GM12878 (cell line): Measurements from ENCODE around the gene EDC4. TPM values are rescaled to one million over a fixed set of nuclear protein-coding genes. Genes with fewer than 3 reads are reported as not detected.

Source experiments
- ATAC-seq: fragments of 200-7000 bp; cut with Tn5 transposase; 3 replicates; pipeline ENCODE4 v1.9.1; 2020; ENCODE audit warnings: mild to moderate bottlenecking, moderate library complexity
- BruUV-seq: library from RNA; stranded (reverse); fragments of 400-500 nt; replicated peaks from 2 replicates; lab custom pipeline; 2021; lab: Mats Ljungman, UMichigan
- CTCF ChIA-PET: fragments of 300-600 bp; sonication (Branson Sonifier 250); formaldehyde crosslinking; extraction: SDS; loops from one replicate; lab custom pipeline; 2021; ENCODE audit warnings: inconsistent platforms; lab: Yijun Ruan, JAX
- POLR2A ChIA-PET: fragments of 350-600 bp; formaldehyde crosslinking; extraction: SDS; loops from one replicate; lab custom pipeline; 2021; ENCODE audit warnings: inconsistent platforms; lab: Charles Lee
- RAD21 ChIA-PET: fragments of 300-600 bp; sonication (Branson Sonifier 250); formaldehyde crosslinking; loops from one replicate; lab custom pipeline; 2023; ENCODE audit warnings: antibody characterized with exemption; ENCODE audit not compliant: unreplicated experiment; lab: Charles Lee
- SMC1A ChIA-PET: fragments of 300-600 bp; sonication (Branson Sonifier 250); formaldehyde crosslinking; loops from one replicate; lab custom pipeline; 2023; ENCODE audit not compliant: unreplicated experiment, uncharacterized antibody; lab: Charles Lee
- DNase-seq: peaks from one replicate; pipeline ENCODE4 v3.0.0-alpha.2; 2011; ENCODE audit warnings: low read depth, low spot score
- FAIRE-seq: peaks from 3 replicates; lab custom pipeline; 2011; peaks lifted over from hg19 to GRCh38; lab: Jason Lieb, UNC
- H2AFZ ChIP-seq: 2 replicates; pipeline ENCODE4 v1.6.0; 2011; ENCODE audit warnings: low read depth, low read length, control low read depth; ENCODE audit not compliant: control insufficient read depth
- H3K27ac ChIP-seq: 2 replicates; pipeline ENCODE4 v1.5.1; 2011; ENCODE audit warnings: control low read depth; ENCODE audit not compliant: control insufficient read depth, insufficient read depth
- H3K27me3 ChIP-seq, 2 experiments: replicated peaks in 1 of 2; 2 replicates each; pipeline versions ENCODE4 v1.6.0 to v1.6.1; 2011; ENCODE audit warnings: low read length in 1 of 2; ENCODE audit not compliant: control insufficient read depth in 2 of 2, insufficient read depth in 2 of 2
- H3K36me3 ChIP-seq, 2 experiments: 2 replicates each; pipeline ENCODE4 v1.5.1; 2011; ENCODE audit warnings: low read length in 1 of 2; ENCODE audit not compliant: control insufficient read depth in 2 of 2, insufficient read depth in 2 of 2
- H3K4me1 ChIP-seq: 2 replicates; pipeline ENCODE4 v1.6.1; 2011; ENCODE audit warnings: mild to moderate bottlenecking, low read length, moderate library complexity, mixed read lengths; ENCODE audit not compliant: control insufficient read depth, insufficient read depth
- H3K4me2 ChIP-seq: 2 replicates; pipeline ENCODE4 v1.6.0; 2011; ENCODE audit warnings: control low read depth; ENCODE audit not compliant: control insufficient read depth, insufficient read depth
- H3K4me3 ChIP-seq: fragments of 200-600 bp; sonication (generic); 2 replicates; pipeline ENCODE4 v1.5.1; 2016
- H3K79me2 ChIP-seq: 2 replicates; pipeline ENCODE4 v1.6.0; 2011; ENCODE audit warnings: low read length; ENCODE audit not compliant: control insufficient read depth, insufficient read depth
- H3K9ac ChIP-seq: 2 replicates; pipeline ENCODE4 v1.8.0; 2011; ENCODE audit warnings: low read length, control low read depth, mixed read lengths; ENCODE audit not compliant: control insufficient read depth, insufficient read depth
- H3K9me3 ChIP-seq: replicated peaks from 3 replicates; pipeline ENCODE4 v1.5.1; 2011; ENCODE audit warnings: mild to moderate bottlenecking, low read length; ENCODE audit not compliant: control insufficient read depth, insufficient read depth
- H4K20me1 ChIP-seq: 2 replicates; pipeline ENCODE4 v1.6.0; 2011; ENCODE audit not compliant: control insufficient read depth, insufficient read depth
- IRF4 ChIP-seq: IDR thresholded peaks from 2 replicates; pipeline ENCODE4 v1.6.1; 2011; ENCODE audit warnings: low read depth, low read length
- SMAD5 ChIP-seq: IDR thresholded peaks from 2 replicates; pipeline ENCODE4 v1.6.1; 2016; ENCODE audit warnings: antibody characterized with exemption, low read depth
- SMARCA5 ChIP-seq: fragments of 450-650 bp; IDR thresholded peaks from 2 replicates; pipeline ENCODE4 v1.6.1; 2017; ENCODE audit warnings: mild to moderate bottlenecking
- TBL1XR1 ChIP-seq: IDR thresholded peaks from 2 replicates; pipeline ENCODE4 v1.6.1; 2012; ENCODE audit warnings: low read depth, low read length, improper control_type of control experiment
- TCF12 ChIP-seq: IDR thresholded peaks from 2 replicates; pipeline ENCODE4 v1.6.1; 2011; ENCODE audit warnings: low read depth, mild to moderate bottlenecking, low read length
- ZNF217 ChIP-seq: fragments of 450-650 bp; IDR thresholded peaks from 2 replicates; pipeline ENCODE4 v1.6.1; 2017; ENCODE audit warnings: antibody characterized with exemption, mild to moderate bottlenecking
- WGBS: methylation state at CpG from one replicate; pipeline ENCODE4 v1.1.6; 2016; ENCODE audit warnings: low lambda C conversion rate; ENCODE audit not compliant: insufficient replicate concordance, insufficient coverage; ENCODE audit errors: missing lambda C conversion rate; 5-methylcytosine and 5-hydroxymethylcytosine counted together
- in situ Hi-C: fragments of 300-500 bp; cut with MboI; formaldehyde crosslinking; loops from 9 replicates; pipeline ENCODE4 v1.14.3; 2018; ENCODE audit warnings: mixed read lengths
- intact Hi-C: fragments of 100-400 bp; cut with micrococcal nuclease; formaldehyde crosslinking; loops from one replicate; pipeline ENCODE4 v1.14.2; 2022; ENCODE audit not compliant: unreplicated experiment
- polyA plus RNA-seq, 11 experiments: library from polyadenylated mRNA; depleted of rRNA in 4 of 11; unstranded in 6 of 11; stranded (reverse) in 5 of 11; fragments of >200 nt; fragmentation: Nextera tagmentation in 4 of 11; fragmentation: Illumina TruSeq in 1 of 11; extraction: Ambion mirVana in 4 of 11; extraction: Trizol in 1 of 11; gene quantifications; 1 replicate in 1 of 11; 2 replicates in 10 of 11; pipeline versions ENCODE4 v1.2.1 to v1.2.3, GENCODE V29; 2011 to 2016; ENCODE audit warnings: inconsistent platforms in 2 of 11, missing spikeins in 2 of 11, low read depth in 1 of 11
- total RNA-seq, 4 experiments: library from RNA; depleted of rRNA in 3 of 4; stranded (reverse); fragments of >200 nt in 3 of 4; fragmentation: Illumina TruSeq in 1 of 4; extraction: Trizol in 1 of 4; gene quantifications; 2 replicates each; pipeline versions ENCODE4 v1.2.1 to v1.2.3, GENCODE V29; 2013 to 2021
- TF ChIP-seq, protein P1 (sequence below): fragments of 450-650 bp; IDR thresholded peaks from 2 replicates; pipeline ENCODE4 v1.6.1; 2014; ENCODE audit warnings: mild to moderate bottlenecking
- TF ChIP-seq, protein P2 (sequence below): IDR thresholded peaks from 2 replicates; pipeline ENCODE4 v1.6.1; 2012; ENCODE audit warnings: mild to moderate bottlenecking, low read depth, low read length
- TF ChIP-seq, protein P3 (sequence below), 3 experiments: IDR thresholded peaks in 2 of 3; conservative IDR thresholded peaks in 1 of 3; 2 replicates each; pipeline ENCODE4 v1.5.1; 2011; ENCODE audit warnings: low read depth in 3 of 3, low read length in 3 of 3, mild to moderate bottlenecking in 3 of 3, control low read depth in 2 of 3, moderate library complexity in 2 of 3, inconsistent platforms in 1 of 3, mixed read lengths in 1 of 3; ENCODE audit not compliant: control insufficient read depth in 2 of 3, insufficient read depth in 1 of 3; ENCODE audit errors: extremely low read depth in 1 of 3
- TF ChIP-seq, protein P4 (sequence below): IDR thresholded peaks from 2 replicates; pipeline ENCODE4 v1.6.1; 2012; ENCODE audit warnings: low read depth, low read length, improper control_type of control experiment

Gene EDC4
- total and polyA plus RNA-seq, 10 of the 15 experiments (the other 5 are each of a cell fraction or from before 2014, with no cell fraction given) = 1.2 to 86.0 (median 53.4) TPM

DNA sequence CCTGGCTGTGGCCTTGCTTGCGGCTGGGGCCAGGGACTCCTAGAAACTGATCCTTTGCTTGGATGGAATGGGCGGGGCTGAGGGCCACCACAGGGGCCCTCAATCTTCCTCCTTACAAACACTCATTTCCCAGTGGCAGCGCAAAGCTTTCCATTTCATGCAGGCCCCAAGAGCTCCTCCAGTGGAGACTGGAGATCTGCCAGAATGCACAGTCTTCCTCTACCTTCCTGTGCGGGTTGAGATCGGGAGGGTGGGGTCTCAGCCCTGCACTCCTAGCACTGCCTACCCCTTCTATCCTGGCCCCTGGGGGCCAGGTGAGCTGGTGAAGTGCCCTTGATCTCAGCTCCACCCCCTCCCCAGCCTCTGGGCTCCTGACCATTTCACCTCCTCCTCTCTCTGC, 13.5 kb downstream of the EDC4 start (continued):
- no peak for TF ChIP-seq SMAD5
- TF ChIP-seq, protein P1, sequence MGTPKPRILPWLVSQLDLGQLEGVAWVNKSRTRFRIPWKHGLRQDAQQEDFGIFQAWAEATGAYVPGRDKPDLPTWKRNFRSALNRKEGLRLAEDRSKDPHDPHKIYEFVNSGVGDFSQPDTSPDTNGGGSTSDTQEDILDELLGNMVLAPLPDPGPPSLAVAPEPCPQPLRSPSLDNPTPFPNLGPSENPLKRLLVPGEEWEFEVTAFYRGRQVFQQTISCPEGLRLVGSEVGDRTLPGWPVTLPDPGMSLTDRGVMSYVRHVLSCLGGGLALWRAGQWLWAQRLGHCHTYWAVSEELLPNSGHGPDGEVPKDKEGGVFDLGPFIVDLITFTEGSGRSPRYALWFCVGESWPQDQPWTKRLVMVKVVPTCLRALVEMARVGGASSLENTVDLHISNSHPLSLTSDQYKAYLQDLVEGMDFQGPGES = no peak
- no peak for TF ChIP-seq ZNF217
- TF ChIP-seq TBL1XR1 = no peak
- TF ChIP-seq, protein P2, sequence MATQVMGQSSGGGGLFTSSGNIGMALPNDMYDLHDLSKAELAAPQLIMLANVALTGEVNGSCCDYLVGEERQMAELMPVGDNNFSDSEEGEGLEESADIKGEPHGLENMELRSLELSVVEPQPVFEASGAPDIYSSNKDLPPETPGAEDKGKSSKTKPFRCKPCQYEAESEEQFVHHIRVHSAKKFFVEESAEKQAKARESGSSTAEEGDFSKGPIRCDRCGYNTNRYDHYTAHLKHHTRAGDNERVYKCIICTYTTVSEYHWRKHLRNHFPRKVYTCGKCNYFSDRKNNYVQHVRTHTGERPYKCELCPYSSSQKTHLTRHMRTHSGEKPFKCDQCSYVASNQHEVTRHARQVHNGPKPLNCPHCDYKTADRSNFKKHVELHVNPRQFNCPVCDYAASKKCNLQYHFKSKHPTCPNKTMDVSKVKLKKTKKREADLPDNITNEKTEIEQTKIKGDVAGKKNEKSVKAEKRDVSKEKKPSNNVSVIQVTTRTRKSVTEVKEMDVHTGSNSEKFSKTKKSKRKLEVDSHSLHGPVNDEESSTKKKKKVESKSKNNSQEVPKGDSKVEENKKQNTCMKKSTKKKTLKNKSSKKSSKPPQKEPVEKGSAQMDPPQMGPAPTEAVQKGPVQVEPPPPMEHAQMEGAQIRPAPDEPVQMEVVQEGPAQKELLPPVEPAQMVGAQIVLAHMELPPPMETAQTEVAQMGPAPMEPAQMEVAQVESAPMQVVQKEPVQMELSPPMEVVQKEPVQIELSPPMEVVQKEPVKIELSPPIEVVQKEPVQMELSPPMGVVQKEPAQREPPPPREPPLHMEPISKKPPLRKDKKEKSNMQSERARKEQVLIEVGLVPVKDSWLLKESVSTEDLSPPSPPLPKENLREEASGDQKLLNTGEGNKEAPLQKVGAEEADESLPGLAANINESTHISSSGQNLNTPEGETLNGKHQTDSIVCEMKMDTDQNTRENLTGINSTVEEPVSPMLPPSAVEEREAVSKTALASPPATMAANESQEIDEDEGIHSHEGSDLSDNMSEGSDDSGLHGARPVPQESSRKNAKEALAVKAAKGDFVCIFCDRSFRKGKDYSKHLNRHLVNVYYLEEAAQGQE = no peak

DNA sequence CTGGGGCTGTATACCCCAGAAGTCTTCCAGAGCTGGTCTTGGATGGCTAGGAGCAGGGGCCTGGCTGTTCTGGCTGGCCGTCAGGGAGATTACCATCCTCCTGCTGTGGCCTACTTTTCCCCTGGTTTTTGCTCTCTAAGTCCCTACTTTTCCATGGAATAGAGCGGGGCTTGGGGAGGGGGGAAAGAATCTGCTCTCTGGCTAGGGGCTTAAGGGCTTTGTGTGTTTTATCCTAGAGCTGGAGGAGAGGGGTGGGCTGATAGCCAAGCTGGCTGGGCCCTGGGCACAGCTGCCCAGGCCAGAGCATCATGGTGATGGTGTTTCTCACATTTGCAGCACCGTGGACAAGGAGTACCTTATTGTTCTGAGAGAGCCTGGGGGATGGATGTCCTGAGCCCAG, 15.5 kb downstream of the EDC4 start:
- WGBS = 83% methylated on average over 3 of the region's 3 CpGs
- no peaks in the 10 kb centered on the region for H3K27me3 ChIP-seq
- ATAC-seq (no peak), FAIRE-seq (no peak), DNase-seq (no peak)
- no peaks in the 10 kb centered on the region for H3K4me1 ChIP-seq
- H3K36me3 ChIP-seq = peaks cover 5 to 12% of the 10 kb centered on the region in 2 experiments; a peak in 3 of 4 replicates
- ChIA-PET POLR2A (no interaction called here), CTCF (interaction anchor here (1.2 to 5.6 kb wide), 4 partner anchors 9 to 48 kb away, joined by 3 to 39 read pairs (median 6); partner anchors contain the start of genes EDC4 and PSMB10), RAD21 (interaction anchor here (1.0 kb wide), 1 partner anchor 152 kb away, joined by 3 read pairs; no protein-coding TSS in a partner anchor), SMC1A (interaction anchor here (0.6 kb wide), 1 partner anchor 38 kb away, joined by 3 read pairs; no protein-coding TSS in a partner anchor)
- H3K9me3 ChIP-seq = no peaks in the 10 kb centered on the region
- H3K79me2 ChIP-seq = peaks cover 3% of the 10 kb centered on the region
- H3K9ac ChIP-seq = no peak overlapping the region
- no peaks in the 10 kb centered on the region for H4K20me1 ChIP-seq
- no peak overlapping the region for H2AFZ ChIP-seq
- BruUV-seq = no TSS peak
- in situ Hi-C loops (no loop called here), intact Hi-C loops (no loop called here)
- no peak overlapping the region for H3K27ac ChIP-seq
- no peak overlapping the region for H3K4me2 ChIP-seq
- H3K4me3 ChIP-seq = no peak overlapping the region
- TF ChIP-seq IRF4 = no peak
- TF ChIP-seq, protein P3, sequence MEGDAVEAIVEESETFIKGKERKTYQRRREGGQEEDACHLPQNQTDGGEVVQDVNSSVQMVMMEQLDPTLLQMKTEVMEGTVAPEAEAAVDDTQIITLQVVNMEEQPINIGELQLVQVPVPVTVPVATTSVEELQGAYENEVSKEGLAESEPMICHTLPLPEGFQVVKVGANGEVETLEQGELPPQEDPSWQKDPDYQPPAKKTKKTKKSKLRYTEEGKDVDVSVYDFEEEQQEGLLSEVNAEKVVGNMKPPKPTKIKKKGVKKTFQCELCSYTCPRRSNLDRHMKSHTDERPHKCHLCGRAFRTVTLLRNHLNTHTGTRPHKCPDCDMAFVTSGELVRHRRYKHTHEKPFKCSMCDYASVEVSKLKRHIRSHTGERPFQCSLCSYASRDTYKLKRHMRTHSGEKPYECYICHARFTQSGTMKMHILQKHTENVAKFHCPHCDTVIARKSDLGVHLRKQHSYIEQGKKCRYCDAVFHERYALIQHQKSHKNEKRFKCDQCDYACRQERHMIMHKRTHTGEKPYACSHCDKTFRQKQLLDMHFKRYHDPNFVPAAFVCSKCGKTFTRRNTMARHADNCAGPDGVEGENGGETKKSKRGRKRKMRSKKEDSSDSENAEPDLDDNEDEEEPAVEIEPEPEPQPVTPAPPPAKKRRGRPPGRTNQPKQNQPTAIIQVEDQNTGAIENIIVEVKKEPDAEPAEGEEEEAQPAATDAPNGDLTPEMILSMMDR (IDR thresholded peaks at IDR 0.05 in 2 of 3, conservative IDR thresholded peaks at IDR 0.05 in 1 of 3; ENCODE audit: control insufficient read depth in 2 of 3, extremely low read depth in 1 of 3, insufficient read depth in 1 of 3, low read depth in 3 of 3, low read length in 3 of 3) = no peak
- no peak for TF ChIP-seq SMARCA5
- no peak for TF ChIP-seq TCF12
- TF ChIP-seq, protein P4, sequence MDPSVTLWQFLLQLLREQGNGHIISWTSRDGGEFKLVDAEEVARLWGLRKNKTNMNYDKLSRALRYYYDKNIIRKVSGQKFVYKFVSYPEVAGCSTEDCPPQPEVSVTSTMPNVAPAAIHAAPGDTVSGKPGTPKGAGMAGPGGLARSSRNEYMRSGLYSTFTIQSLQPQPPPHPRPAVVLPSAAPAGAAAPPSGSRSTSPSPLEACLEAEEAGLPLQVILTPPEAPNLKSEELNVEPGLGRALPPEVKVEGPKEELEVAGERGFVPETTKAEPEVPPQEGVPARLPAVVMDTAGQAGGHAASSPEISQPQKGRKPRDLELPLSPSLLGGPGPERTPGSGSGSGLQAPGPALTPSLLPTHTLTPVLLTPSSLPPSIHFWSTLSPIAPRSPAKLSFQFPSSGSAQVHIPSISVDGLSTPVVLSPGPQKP = no peak
